ENCODE measurements around the gene MOB3A.
"Not testable (repeated sequence)": the region's sequence is repeated elsewhere in the genome, so short reads cannot be mapped to it uniquely, and the experiment has no call there.

MOB3A gene

GRCh38 chr19:2091926-2092525, 4.1 kb downstream of the MOB3A start:
- not testable (repeated sequence) for H3K9me3 ChIP-seq (ENCODE audit: control insufficient read depth, insufficient read depth, low read length); H3K4me1 ChIP-seq (ENCODE audit: control insufficient read depth, insufficient read depth, low read length); H3K27me3 ChIP-seq (ENCODE audit: control insufficient read depth, insufficient read depth, low read length); H3K4me3 ChIP-seq (ENCODE audit: low read length); H3K27ac ChIP-seq (ENCODE audit: low read length); DNase-seq (ENCODE audit: low read depth, low spot score); H3K36me3 ChIP-seq (ENCODE audit: control insufficient read depth, insufficient read depth, low read length)
- no CpG with 5 or more reads among the region's 13 CpGs for WGBS (ENCODE audit: insufficient coverage, insufficient read length)

GRCh38 chr19:2089727-2090053, 6.4 kb downstream of the MOB3A start:
- Histone ChIP-seq H3K27ac (ENCODE audit: low read length) (no peak overlapping the region), H3K27me3 (ENCODE audit: control insufficient read depth, insufficient read depth, low read length) (no peaks in the 10 kb centered on the region), H3K4me1 (ENCODE audit: control insufficient read depth, insufficient read depth, low read length) (peaks cover 2% of the 10 kb centered on the region; the same call in 1 of the 2 replicates), H3K4me3 (ENCODE audit: low read length) (no peak overlapping the region), H3K36me3 (ENCODE audit: control insufficient read depth, insufficient read depth, low read length) (no peaks in the 10 kb centered on the region), H3K9me3 (ENCODE audit: control insufficient read depth, insufficient read depth, low read length) (no peaks in the 10 kb centered on the region)
- no CpG with 5 or more reads among the region's 2 CpGs for WGBS (ENCODE audit: insufficient coverage, insufficient read length)
- DNase-seq (ENCODE audit: low read depth, low spot score): no peak

GRCh38 chr19:2089001-2089711, 7.0 kb downstream of the MOB3A start:
- WGBS (ENCODE audit: insufficient coverage, insufficient read length): no CpG with 5 or more reads among the region's 16 CpGs
- Histone ChIP-seq H3K27ac (ENCODE audit: low read length) (no peak overlapping the region), H3K9me3 (ENCODE audit: control insufficient read depth, insufficient read depth, low read length) (no peaks in the 10 kb centered on the region), H3K27me3 (ENCODE audit: control insufficient read depth, insufficient read depth, low read length) (no peaks in the 10 kb centered on the region), H3K4me1 (ENCODE audit: control insufficient read depth, insufficient read depth, low read length) (peaks cover 2% of the 10 kb centered on the region; the same call in 1 of the 2 replicates), H3K36me3 (ENCODE audit: control insufficient read depth, insufficient read depth, low read length) (no peaks in the 10 kb centered on the region), H3K4me3 (ENCODE audit: low read length) (no peak overlapping the region)
- DNase-seq (ENCODE audit: low read depth, low spot score): no peak

GRCh38 chr19:2087621-2088100, 8.5 kb downstream of the MOB3A start:
- Histone ChIP-seq H3K36me3 (ENCODE audit: control insufficient read depth, insufficient read depth, low read length) (0 out of 2 replicates have a peak, but pooled peaks cover 4% of the 10 kb centered on the region), H3K4me1 (ENCODE audit: control insufficient read depth, insufficient read depth, low read length) (peaks cover 2% of the 10 kb centered on the region; the same call in 1 of the 2 replicates), H3K27ac (ENCODE audit: low read length) (no peak overlapping the region)

GRCh38 chr19:2086695-2087620, 9.2 kb downstream of the MOB3A start:
- H3K4me1 ChIP-seq (ENCODE audit: control insufficient read depth, insufficient read depth, low read length); H3K27ac ChIP-seq (ENCODE audit: low read length); H3K9me3 ChIP-seq (ENCODE audit: control insufficient read depth, insufficient read depth, low read length); H3K27me3 ChIP-seq (ENCODE audit: control insufficient read depth, insufficient read depth, low read length); H3K4me3 ChIP-seq (ENCODE audit: low read length); DNase-seq (ENCODE audit: low read depth, low spot score); H3K36me3 ChIP-seq (ENCODE audit: control insufficient read depth, insufficient read depth, low read length): not testable (repeated sequence)
- whole genome bisulfite sequencing (ENCODE audit: insufficient coverage, insufficient read length): no CpG with 5 or more reads among the region's 13 CpGs

More at GRCh38 chr19:2087621-2088100, 8.5 kb downstream of the MOB3A start:
- Histone ChIP-seq H3K9me3 (ENCODE audit: control insufficient read depth, insufficient read depth, low read length) (no peaks in the 10 kb centered on the region), H3K27me3 (ENCODE audit: control insufficient read depth, insufficient read depth, low read length) (no peaks in the 10 kb centered on the region), H3K4me3 (ENCODE audit: low read length) (no peak overlapping the region)
- no peak for DNase-seq (ENCODE audit: low read depth, low spot score)
- no CpG with 5 or more reads among the region's 14 CpGs for WGBS (ENCODE audit: insufficient coverage, insufficient read length)

- WGBS (ENCODE audit: insufficient coverage, insufficient read length): no CpG with 5 or more reads among the region's 28 CpGs
- peaks cover under 1% of the 10 kb centered on the region; the same call in 1 of the 2 replicates for H3K4me1 ChIP-seq (ENCODE audit: control insufficient read depth, insufficient read depth, low read length)
- H3K9me3 ChIP-seq (ENCODE audit: control insufficient read depth, insufficient read depth, low read length): no peaks in the 10 kb centered on the region
- H3K4me3 ChIP-seq (ENCODE audit: low read length): no peak overlapping the region
- no peaks in the 10 kb centered on the region for H3K27me3 ChIP-seq (ENCODE audit: control insufficient read depth, insufficient read depth, low read length)
- H3K36me3 ChIP-seq (ENCODE audit: control insufficient read depth, insufficient read depth, low read length): 0 out of 2 replicates have a peak, but pooled peaks cover 4% of the 10 kb centered on the region
- no peak for DNase-seq (ENCODE audit: low read depth, low spot score)
- no peak overlapping the region for H3K27ac ChIP-seq (ENCODE audit: low read length)
Observed at GRCh38 chr19:2084993-2085720, 11.0 kb downstream of the MOB3A start.

GRCh38 chr19:2083174-2083854, 12.8 kb downstream of the MOB3A start:
- H3K36me3 ChIP-seq (ENCODE audit: control insufficient read depth, insufficient read depth, low read length): peaks cover 5% of the 10 kb centered on the region; the same call in 1 of the 2 replicates
- no peak overlapping the region for H3K4me3 ChIP-seq (ENCODE audit: low read length)
- no CpG with 5 or more reads among the region's 20 CpGs for WGBS (ENCODE audit: insufficient coverage, insufficient read length)
- H3K27ac ChIP-seq (ENCODE audit: low read length): no peak overlapping the region
- no peaks in the 10 kb centered on the region for H3K4me1 ChIP-seq (ENCODE audit: control insufficient read depth, insufficient read depth, low read length)
- H3K9me3 ChIP-seq (ENCODE audit: control insufficient read depth, insufficient read depth, low read length): no peaks in the 10 kb centered on the region
- no peak for DNase-seq (ENCODE audit: low read depth, low spot score)
- H3K27me3 ChIP-seq (ENCODE audit: control insufficient read depth, insufficient read depth, low read length): no peaks in the 10 kb centered on the region

- Histone ChIP-seq H3K27me3 (ENCODE audit: control insufficient read depth, insufficient read depth, low read length) (no peaks in the 10 kb centered on the region), H3K36me3 (ENCODE audit: control insufficient read depth, insufficient read depth, low read length) (peaks cover 7% of the 10 kb centered on the region; the same call in 1 of the 2 replicates), H3K27ac (ENCODE audit: low read length) (no peak overlapping the region), H3K9me3 (ENCODE audit: control insufficient read depth, insufficient read depth, low read length) (no peaks in the 10 kb centered on the region), H3K4me3 (ENCODE audit: low read length) (no peak overlapping the region), H3K4me1 (ENCODE audit: control insufficient read depth, insufficient read depth, low read length) (no peaks in the 10 kb centered on the region)
- no peak for DNase-seq (ENCODE audit: low read depth, low spot score)
- WGBS (ENCODE audit: insufficient coverage, insufficient read length): no CpG with 5 or more reads among the region's 30 CpGs
Observed at GRCh38 chr19:2081873-2082810, 14.0 kb downstream of the MOB3A start.

Data from iPS DF 6.9 (cell line).